ENCODE measurements around the gene TPRA1.

- TF ChIP-seq CTCF (IDR thresholded peaks at IDR 0.05) (no peak), EP300 (IDR thresholded peaks at IDR 0.05) (no peak)
Observed at GRCh38 chr3:127565711-127566110, 24.8 kb downstream of the TPRA1 start.
